UCSD-AML1 (cell line): Measurements from ENCODE around the gene SKAP1.

Experiments
- DNase-seq: peaks from one replicate; lab custom pipeline; 2025; ENCODE audit not compliant: unreplicated experiment; lab: John Stamatoyannopoulos, UW

The SKAP1 gene

GRCh38 chr17:48429638-48430586, at the start of gene SKAP1:
TSS of gene SKAP1 (minus strand) at chr17:48430214.
- no peak for DNase-seq

- DNase-seq = no peak
Observed at GRCh38 chr17:48479014-48479402, 49.0 kb upstream of the SKAP1 start.

GRCh38 chr17:48478224-48479013, 48.4 kb upstream of the SKAP1 start:
- DNase-seq = peak; percentile 79

- no peak for DNase-seq
Observed at GRCh38 chr17:48477221-48477620, 47.2 kb upstream of the SKAP1 start.

GRCh38 chr17:48472411-48473281, 42.6 kb upstream of the SKAP1 start:
- DNase-seq = no peak

GRCh38 chr17:48471817-48472410, 41.9 kb upstream of the SKAP1 start:
- no peak for DNase-seq

- no peak for DNase-seq
Observed at GRCh38 chr17:48470388-48471034, 40.5 kb upstream of the SKAP1 start.

- DNase-seq = no peak
Observed at GRCh38 chr17:48469227-48469626, 39.2 kb upstream of the SKAP1 start.

GRCh38 chr17:48468299-48468698, 38.3 kb upstream of the SKAP1 start:
- no peak for DNase-seq

GRCh38 chr17:48465884-48466283, 35.9 kb upstream of the SKAP1 start:
- DNase-seq = no peak

- DNase-seq = no peak
Observed at GRCh38 chr17:48463526-48463925, 33.5 kb upstream of the SKAP1 start.

- DNase-seq = no peak
Observed at GRCh38 chr17:48462946-48463345, 32.9 kb upstream of the SKAP1 start.

- DNase-seq = no peak
Observed at GRCh38 chr17:48460052-48460451, 30.0 kb upstream of the SKAP1 start.

- no peak for DNase-seq
Observed at GRCh38 chr17:48459070-48459844, 29.2 kb upstream of the SKAP1 start.

- DNase-seq = peak; percentile 66
Observed at GRCh38 chr17:48457080-48457836, 27.2 kb upstream of the SKAP1 start.

- DNase-seq = peak; percentile 27
Observed at GRCh38 chr17:48456589-48456988, 26.6 kb upstream of the SKAP1 start.

- no peak for DNase-seq
Observed at GRCh38 chr17:48455791-48456190, 25.8 kb upstream of the SKAP1 start.

GRCh38 chr17:48453447-48453846, 23.4 kb upstream of the SKAP1 start:
- no peak for DNase-seq

- DNase-seq = no peak
Observed at GRCh38 chr17:48451489-48451888, 21.5 kb upstream of the SKAP1 start.
